ENCODE data around the gene ITGA1. TPM values are rescaled to one million over a fixed set of nuclear protein-coding genes. Genes with fewer than 3 reads are reported as not detected.

ITGA1 gene
- total and polyA plus RNA-seq, 2 of the 8 experiments (the other 6 are each of a cell fraction or from before 2014, with no cell fraction given): 2.3 to 9.0 TPM

GRCh38 chr5:52774005-52774410, 13.7 kb upstream of the ITGA1 start (continued):
- TF ChIP-seq TCF12 (IDR thresholded peaks at IDR 0.05; ENCODE audit: low read depth, low read length) (no peak), GTF2F1 (IDR thresholded peaks at IDR 0.05; ENCODE audit: borderline replicate concordance, low read depth, low read length) (no peak), RNF2 (IDR thresholded peaks at IDR 0.05; ENCODE audit: borderline replicate concordance, low read depth, low read length, missing control alignments, poor library complexity, severe bottlenecking) (no peak), GABPA (IDR thresholded peaks at IDR 0.05; ENCODE audit: borderline replicate concordance, insufficient read depth, low read length) (no peak)
